HEK293T (cell line): Measurements from ENCODE around the gene SPPL2C.

Experiments used
- ARNT ChIP-seq: fragments of 450-650 bp; IDR thresholded peaks from 2 replicates; pipeline ENCODE4 v1.6.1; 2017; ENCODE audit warnings: mild to moderate bottlenecking
- HDGF ChIP-seq: fragments of 450-650 bp; IDR thresholded peaks from 2 replicates; pipeline ENCODE4 v1.6.1; 2017; ENCODE audit warnings: antibody characterized with exemption, borderline replicate concordance
- SP1 ChIP-seq: fragments of 450-650 bp; IDR thresholded peaks from 2 replicates; pipeline ENCODE4 v1.6.1; 2017
- ZNF384 ChIP-seq: fragments of 450-650 bp; IDR thresholded peaks from 2 replicates; pipeline ENCODE4 v1.6.1; 2016

GRCh38 chr17:45819632-45820031 lies 25.0 kb upstream of the SPPL2C start:
- TF ChIP-seq HDGF (no peak), SP1 (no peak), ZNF384 (no peak), ARNT (no peak)
